Mesenchymal stem cell (in vitro differentiated cells and primary cell): ENCODE data around the gene FBXO33.

Source experiments
- DNase-seq: peaks from one replicate; pipeline ENCODE4 v3.0.0-alpha.2; 2013
- H2AFZ ChIP-seq: one replicate; pipeline ENCODE4 v1.6.1; 2013; ENCODE audit warnings: low read depth, mild to moderate bottlenecking, control low read depth, inconsistent platforms, low read length, moderate library complexity
- H2AK5ac ChIP-seq: 2 replicates; pipeline ENCODE4 v1.6.1; 2013; ENCODE audit warnings: low read length, moderate library complexity, mild to moderate bottlenecking, inconsistent platforms; ENCODE audit not compliant: severe bottlenecking
- H2BK120ac ChIP-seq: one replicate; pipeline ENCODE4 v1.6.1; 2013; ENCODE audit warnings: low read depth, mild to moderate bottlenecking, inconsistent platforms, low read length, moderate library complexity
- H2BK12ac ChIP-seq, 2 experiments: one replicate each; pipeline ENCODE4 v1.6.1; 2013; ENCODE audit warnings: inconsistent platforms in 2 of 2, low read length in 2 of 2, mild to moderate bottlenecking in 2 of 2, moderate library complexity in 2 of 2, control low read depth in 1 of 2
- H2BK15ac ChIP-seq: one replicate; pipeline ENCODE4 v1.6.1; 2013; ENCODE audit warnings: mild to moderate bottlenecking, low read depth, inconsistent platforms; ENCODE audit not compliant: poor library complexity, severe bottlenecking
- H2BK5ac ChIP-seq: 2 replicates; pipeline ENCODE4 v1.6.1; 2013; ENCODE audit warnings: low read depth, mild to moderate bottlenecking, low read length, control low read depth, inconsistent platforms; ENCODE audit not compliant: poor library complexity, severe bottlenecking
- H3K14ac ChIP-seq, 2 experiments: one replicate each; pipeline ENCODE4 v1.6.1; 2013; ENCODE audit warnings: inconsistent platforms in 2 of 2, low read length in 2 of 2, control low read depth in 1 of 2, mild to moderate bottlenecking in 1 of 2, moderate library complexity in 1 of 2
- H3K18ac ChIP-seq, 2 experiments: one replicate each; pipeline ENCODE4 v1.6.1; 2013; ENCODE audit warnings: inconsistent platforms in 2 of 2, low read length in 2 of 2, control low read depth in 1 of 2, low read depth in 1 of 2, mild to moderate bottlenecking in 1 of 2
- H3K23ac ChIP-seq, 2 experiments: one replicate each; pipeline ENCODE4 v1.6.1; 2013; ENCODE audit warnings: inconsistent platforms in 2 of 2, low read length in 2 of 2, mild to moderate bottlenecking in 2 of 2, moderate library complexity in 2 of 2, control low read depth in 1 of 2
- H3K27ac ChIP-seq: 2 replicates; pipeline ENCODE4 v1.5.1; 2013; ENCODE audit warnings: mild to moderate bottlenecking, moderate library complexity, low read length, control low read depth, inconsistent platforms; ENCODE audit not compliant: poor library complexity, severe bottlenecking
- H3K27me3 ChIP-seq, 2 experiments: 2 replicates each; pipeline versions ENCODE4 v1.6.1 to v1.7.0; 2013; ENCODE audit warnings: low read length in 2 of 2, mild to moderate bottlenecking in 2 of 2, moderate library complexity in 2 of 2, control low read depth in 1 of 2, inconsistent platforms in 1 of 2; ENCODE audit not compliant: control insufficient read depth in 1 of 2, insufficient read depth in 1 of 2
- H3K36me3 ChIP-seq, 2 experiments: 2 replicates each; pipeline versions ENCODE4 v1.6.1 to v1.7.0; 2013; ENCODE audit warnings: low read length in 2 of 2, control low read depth in 1 of 2, inconsistent platforms in 1 of 2, low read depth in 1 of 2, mild to moderate bottlenecking in 1 of 2; ENCODE audit not compliant: insufficient read depth in 2 of 2, control insufficient read depth in 1 of 2
- H3K4ac ChIP-seq, 2 experiments: one replicate each; pipeline ENCODE4 v1.6.1; 2013; ENCODE audit warnings: inconsistent platforms in 2 of 2, low read length in 2 of 2, mild to moderate bottlenecking in 2 of 2, moderate library complexity in 2 of 2, control low read depth in 1 of 2, low read depth in 1 of 2
- H3K4me1 ChIP-seq: 2 replicates; pipeline ENCODE4 v1.6.1; 2013; ENCODE audit warnings: low read depth, low read length, control low read depth; ENCODE audit not compliant: control insufficient read depth, insufficient read depth
- H3K4me2 ChIP-seq: 2 replicates; pipeline ENCODE4 v1.6.1; 2013; ENCODE audit warnings: low read length, mild to moderate bottlenecking, inconsistent platforms; ENCODE audit not compliant: poor library complexity, severe bottlenecking
- H3K4me3 ChIP-seq, 2 experiments: 2 replicates each; pipeline versions ENCODE4 v1.5.1 to v1.7.0; 2013; ENCODE audit warnings: low read length in 2 of 2, mild to moderate bottlenecking in 2 of 2, control low read depth in 1 of 2, low read depth in 1 of 2; ENCODE audit not compliant: insufficient read depth in 1 of 2
- H3K79me1 ChIP-seq: replicated peaks from 2 replicates; pipeline ENCODE4 v1.6.1; 2013; ENCODE audit warnings: mild to moderate bottlenecking, control low read depth, low read length, inconsistent platforms; ENCODE audit not compliant: poor library complexity, severe bottlenecking
- H3K9ac ChIP-seq: 2 replicates; pipeline ENCODE4 v1.7.0; 2013; ENCODE audit warnings: mild to moderate bottlenecking, low read length, moderate library complexity
- H3K9me3 ChIP-seq: 2 replicates; pipeline ENCODE4 v1.7.0; 2013; ENCODE audit warnings: mild to moderate bottlenecking, low read length; ENCODE audit not compliant: control insufficient read depth
- H4K8ac ChIP-seq: one replicate; pipeline ENCODE4 v1.6.1; 2013; ENCODE audit warnings: inconsistent platforms, mild to moderate bottlenecking, low read length, moderate library complexity
- H4K91ac ChIP-seq: one replicate; pipeline ENCODE4 v1.6.1; 2013; ENCODE audit warnings: mild to moderate bottlenecking, low read length, inconsistent platforms
- WGBS: methylation state at CpG from one replicate; pipeline ENCODE4 v1.1.7; 2013; ENCODE audit warnings: mixed read lengths; 5-methylcytosine and 5-hydroxymethylcytosine counted together

The FBXO33 gene

GRCh38 chr14:39467889-39468524 lies 35.8 kb upstream of the FBXO33 start:
- no peak overlapping the region for H3K23ac ChIP-seq
- no peak overlapping the region for H3K18ac ChIP-seq
- H3K27ac ChIP-seq, result no peak overlapping the region
- H2AK5ac ChIP-seq, result no peak overlapping the region
- no peak overlapping the region for H2BK12ac ChIP-seq
- H3K4ac ChIP-seq, result no peak overlapping the region
- no peaks in the 10 kb centered on the region for H3K4me1 ChIP-seq
- H2BK5ac ChIP-seq, result no peak overlapping the region
- 86% methylated on average over 7 of the region's 7 CpGs for WGBS
- H4K8ac ChIP-seq, result no peak overlapping the region
- no peak overlapping the region for H2AFZ ChIP-seq
- no peak overlapping the region for H3K9ac ChIP-seq
- no peaks in the 10 kb centered on the region for H3K27me3 ChIP-seq
- no peak overlapping the region for H4K91ac ChIP-seq
- H3K4me3 ChIP-seq, result no peak overlapping the region
- H3K36me3 ChIP-seq, result no peaks in the 10 kb centered on the region
- no peak overlapping the region for H3K14ac ChIP-seq
- no peak overlapping the region for H2BK15ac ChIP-seq
- no peaks in the 10 kb centered on the region for H3K79me1 ChIP-seq
- H2BK120ac ChIP-seq, result no peak overlapping the region
- H3K9me3 ChIP-seq, result no peaks in the 10 kb centered on the region
- peak; percentile 35 for DNase-seq
- no peak overlapping the region for H3K4me2 ChIP-seq

GRCh38 chr14:39459795-39460478 lies 27.7 kb upstream of the FBXO33 start:
- Histone ChIP-seq H3K79me1 (no peaks in the 10 kb centered on the region), H3K23ac (no peak overlapping the region), H2BK15ac (no peak overlapping the region), H2AFZ (no peak overlapping the region), H3K18ac (no peak overlapping the region), H2AK5ac (no peak overlapping the region), H3K36me3 (no peaks in the 10 kb centered on the region), H2BK12ac (no peak overlapping the region), H3K4me3 (no peak overlapping the region), H3K27me3 (no peaks in the 10 kb centered on the region), H3K9ac (no peak overlapping the region), H3K4ac (no peak overlapping the region), H3K9me3 (no peaks in the 10 kb centered on the region), H3K27ac (no peak overlapping the region), H4K91ac (no peak overlapping the region), H3K14ac (no peak overlapping the region), H2BK5ac (no peak overlapping the region), H3K4me2 (no peak overlapping the region), H2BK120ac (no peak overlapping the region), H4K8ac (no peak overlapping the region), H3K4me1 (no peaks in the 10 kb centered on the region)
- no peak for DNase-seq
- no CpG with 5 or more reads among the region's 1 CpG for WGBS

- Histone ChIP-seq H2AFZ (no peak overlapping the region), H4K8ac (no peak overlapping the region)
- no peak for DNase-seq
Observed at GRCh38 chr14:39456702-39457250, 24.5 kb upstream of the FBXO33 start.

GRCh38 chr14:39454906-39455539 lies 22.8 kb upstream of the FBXO33 start:
- Histone ChIP-seq H2BK120ac (no peak overlapping the region), H3K23ac (no peak overlapping the region), H3K4ac (no peak overlapping the region), H3K4me3 (no peak overlapping the region), H3K36me3 (no peaks in the 10 kb centered on the region), H3K4me1 (no peaks in the 10 kb centered on the region), H4K8ac (no peak overlapping the region), H2BK15ac (no peak overlapping the region), H3K9me3 (no peaks in the 10 kb centered on the region), H2BK5ac (no peak overlapping the region), H3K79me1 (no peaks in the 10 kb centered on the region), H3K14ac (no peak overlapping the region), H3K27me3 (no peaks in the 10 kb centered on the region), H3K4me2 (no peak overlapping the region), H3K18ac (no peak overlapping the region), H4K91ac (no peak overlapping the region), H2BK12ac (no peak overlapping the region), H3K9ac (no peak overlapping the region), H3K27ac (no peak overlapping the region), H2AFZ (no peak overlapping the region), H2AK5ac (no peak overlapping the region)
- no CpG with 5 or more reads among the region's 2 CpGs for WGBS
- peak; percentile 33 for DNase-seq

More at GRCh38 chr14:39456702-39457250, 24.5 kb upstream of the FBXO33 start:
- Histone ChIP-seq H3K4me3 (no peak overlapping the region), H3K18ac (no peak overlapping the region), H4K91ac (no peak overlapping the region), H3K14ac (no peak overlapping the region), H2BK5ac (no peak overlapping the region), H3K27ac (no peak overlapping the region), H2BK12ac (no peak overlapping the region), H3K23ac (no peak overlapping the region), H3K4me1 (no peaks in the 10 kb centered on the region), H2AK5ac (no peak overlapping the region), H3K79me1 (no peaks in the 10 kb centered on the region), H3K36me3 (no peaks in the 10 kb centered on the region), H3K9ac (no peak overlapping the region), H3K4me2 (no peak overlapping the region), H3K4ac (no peak overlapping the region), H2BK120ac (no peak overlapping the region), H3K27me3 (no peaks in the 10 kb centered on the region), H2BK15ac (no peak overlapping the region), H3K9me3 (no peaks in the 10 kb centered on the region)
